ENCODE data around the gene GCNA.

DNA sequence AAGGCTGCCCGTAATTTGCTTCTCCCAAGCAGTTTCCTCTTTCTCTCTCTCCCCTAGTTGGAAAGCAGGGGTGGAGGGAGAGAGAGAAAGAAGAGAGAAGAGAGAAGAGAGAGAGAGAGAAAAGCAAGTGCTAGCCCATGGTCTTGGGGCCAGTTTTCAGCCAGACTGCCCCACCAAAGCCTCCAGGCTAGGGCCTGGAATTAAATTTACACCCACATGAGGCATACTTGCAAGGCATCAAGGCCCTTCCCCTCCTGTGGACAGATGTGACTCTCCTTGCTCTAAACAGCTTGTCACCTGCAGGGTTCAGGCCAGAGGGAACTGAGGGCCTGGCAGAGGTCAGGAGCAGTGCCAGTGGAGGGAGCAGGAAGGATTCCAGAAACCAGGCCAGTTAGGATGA is 41.7 kb downstream of the GCNA start:
- TF ChIP-seq TAF1 (IDR thresholded peaks at IDR 0.05; ENCODE audit: borderline replicate concordance, low read depth, low read length), result no peak
- no peak for TF ChIP-seq POLR2A (IDR thresholded peaks at IDR 0.05; ENCODE audit: low read depth, low read length)
- TF ChIP-seq POLR2AphosphoS5 (IDR thresholded peaks at IDR 0.05; ENCODE audit: low read depth, low read length), result no peak

All from GM12892 (cell line).